Hematopoietic multipotent progenitor cell treated with erythropoietin and hydrocortisone succinate and interleukin-3 and kit ligand, for 6 days (in vitro differentiated cells): ENCODE measurements around the gene GPR4.
"Not testable (repeated sequence)": the region's sequence is repeated elsewhere in the genome, so short reads cannot be mapped to it uniquely, and the experiment has no call there.

Experiments
- DNase-seq: peaks from one replicate; pipeline ENCODE4 v3.0.0-alpha.2; 2015

Gene GPR4

GRCh38 chr19:45601524-45602374 lies at the start of gene GPR4:
GPR4 (minus strand) TSS chr19:45602212; CDS start chr19:45591866, 10,346 bp downstream.
- DNase-seq = peak; percentile 36

DNA sequence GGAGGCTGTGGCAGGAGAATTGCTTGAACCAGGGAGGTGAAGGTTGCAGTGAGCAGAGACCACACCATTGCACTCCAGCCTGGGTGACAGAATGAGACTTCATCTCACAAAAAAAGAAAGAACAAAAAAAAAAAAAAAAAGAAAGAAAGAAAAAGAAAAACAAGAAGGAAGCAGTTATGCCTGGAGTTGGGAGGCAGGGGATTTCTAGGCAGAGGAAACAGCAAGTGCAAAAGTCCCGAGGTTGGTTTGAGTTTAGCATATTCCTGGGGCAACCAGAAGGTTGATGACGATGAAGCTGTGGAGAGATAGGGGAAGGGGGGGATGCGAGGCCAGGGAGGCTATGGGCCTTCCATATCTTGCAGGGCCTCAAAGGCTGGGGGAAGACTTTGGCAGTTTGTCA lies 48.7 kb upstream of the GPR4 start:
- DNase-seq = no peak

GRCh38 chr19:45646345-45646698 lies 44.3 kb upstream of the GPR4 start:
- peak; percentile 43 for DNase-seq

DNA sequence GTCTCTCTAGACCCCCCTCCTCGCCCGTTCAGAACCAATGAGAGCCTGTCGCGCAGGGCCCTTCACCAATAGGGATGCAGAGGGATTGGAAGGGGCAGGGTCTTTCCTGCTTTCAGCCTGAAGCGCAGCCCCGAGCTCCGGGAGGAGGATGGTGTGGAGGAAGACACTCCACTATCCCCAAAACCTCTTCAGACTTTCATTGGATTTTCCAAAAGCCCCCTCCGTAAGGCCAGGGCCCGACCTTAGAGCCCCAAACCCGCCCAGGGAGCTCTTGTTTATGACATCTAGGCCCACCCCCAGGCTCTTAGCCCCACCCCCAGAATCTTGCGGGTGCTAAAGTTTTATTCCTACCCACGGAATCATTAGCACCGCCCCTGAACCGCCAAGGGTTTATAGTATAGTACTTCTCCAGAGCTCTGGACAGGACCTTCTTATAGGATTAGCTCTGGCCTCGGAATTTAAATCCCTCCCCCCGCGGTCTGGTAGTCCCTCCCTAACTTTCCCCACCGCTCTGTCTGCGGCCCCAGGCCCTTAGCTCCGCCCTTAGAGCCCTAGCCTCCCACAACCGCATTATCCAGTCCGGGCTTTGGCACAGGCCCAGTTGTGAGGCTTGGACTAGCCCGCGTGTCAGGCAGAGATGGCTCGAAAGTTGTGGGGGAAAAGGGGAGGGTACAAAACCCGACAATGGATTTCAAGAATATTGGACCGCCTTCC lies 43.8 kb upstream of the GPR4 start:
- peak; percentile 97 for DNase-seq

GRCh38 chr19:45645068-45645630 lies 43.1 kb upstream of the GPR4 start:
- no peak for DNase-seq

DNA sequence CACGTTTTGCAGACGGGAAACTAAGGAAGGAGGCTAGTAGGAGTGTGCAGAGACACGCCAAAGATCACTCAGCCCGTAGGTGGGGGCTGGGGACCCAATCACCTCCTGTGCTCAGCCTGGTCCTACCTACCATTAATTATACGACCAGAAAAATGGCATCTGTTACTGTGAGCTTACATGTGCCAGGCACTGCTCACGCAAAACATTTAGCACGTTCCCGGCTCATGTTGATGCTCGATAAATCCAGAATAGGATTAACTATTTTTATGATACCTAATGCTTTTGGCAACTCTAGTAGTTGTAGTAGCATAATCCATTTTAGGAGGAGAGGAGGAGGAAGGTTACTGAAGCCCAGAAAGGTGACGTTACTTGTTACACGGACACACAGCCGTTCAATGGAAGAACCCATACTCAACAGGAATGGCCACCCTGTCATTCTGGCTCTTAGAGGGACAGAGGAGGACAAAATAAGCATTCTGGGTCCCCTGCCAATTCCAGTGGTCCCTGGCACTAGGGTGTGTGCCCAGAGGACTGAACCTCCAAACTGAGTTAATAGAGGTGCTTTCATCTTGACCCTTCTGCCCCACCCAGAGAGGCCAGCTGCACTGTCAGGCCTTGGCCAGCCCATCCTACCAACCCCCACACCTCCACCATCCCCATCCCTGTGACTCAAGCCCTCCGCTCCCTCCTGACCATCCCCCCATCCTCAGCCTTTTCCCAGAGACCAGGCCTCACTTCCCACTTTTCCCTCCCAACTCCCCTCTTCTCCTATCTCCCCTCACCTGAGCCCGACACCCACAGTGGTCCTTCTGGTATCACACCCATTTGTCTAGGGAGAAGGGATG lies 42.1 kb upstream of the GPR4 start:
- no peak for DNase-seq

DNA sequence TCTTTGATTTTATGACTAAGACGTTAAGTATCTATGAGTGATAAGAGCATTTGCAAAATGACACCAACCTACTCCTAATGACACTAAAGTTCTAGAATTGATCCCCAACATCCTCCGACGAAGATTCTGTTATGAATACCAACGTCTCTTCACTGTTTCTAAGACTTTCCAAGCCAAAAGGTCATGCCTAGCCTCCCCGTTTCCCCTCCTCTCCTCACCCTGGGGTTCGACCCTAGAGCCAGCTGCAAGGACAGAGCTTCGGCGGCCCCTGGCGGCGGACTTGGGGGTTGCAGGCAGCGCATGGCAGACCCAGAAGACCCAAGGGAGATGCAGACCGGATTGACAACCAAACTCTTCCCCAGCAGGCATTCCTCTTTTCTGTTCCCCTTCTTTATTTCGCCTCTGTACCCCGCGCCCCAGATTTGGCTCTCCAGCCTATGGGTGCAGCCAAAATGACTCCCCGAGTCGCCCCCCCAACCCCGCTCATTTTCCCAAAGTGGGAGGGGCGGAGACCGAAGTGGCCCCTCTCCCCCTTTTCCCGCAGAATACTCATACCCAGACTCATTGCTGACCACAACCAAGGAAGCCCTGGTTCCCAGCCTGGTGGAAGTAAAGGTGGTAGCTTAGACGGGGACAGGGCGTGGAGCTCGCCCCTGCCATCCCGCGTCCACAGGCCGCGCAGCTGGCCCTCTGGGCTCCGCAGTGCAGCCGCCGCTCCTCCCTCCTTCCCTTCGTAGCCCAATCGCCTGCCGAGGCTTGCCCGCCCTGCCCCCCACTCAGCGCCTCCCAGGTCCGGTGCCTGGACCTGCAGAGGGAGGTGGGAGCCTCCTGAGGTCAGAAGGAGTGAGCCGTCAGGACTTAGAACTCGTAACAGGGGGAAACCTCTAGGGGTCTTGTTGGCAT lies 41.3 kb upstream of the GPR4 start:
- peak; percentile 90 for DNase-seq

DNA sequence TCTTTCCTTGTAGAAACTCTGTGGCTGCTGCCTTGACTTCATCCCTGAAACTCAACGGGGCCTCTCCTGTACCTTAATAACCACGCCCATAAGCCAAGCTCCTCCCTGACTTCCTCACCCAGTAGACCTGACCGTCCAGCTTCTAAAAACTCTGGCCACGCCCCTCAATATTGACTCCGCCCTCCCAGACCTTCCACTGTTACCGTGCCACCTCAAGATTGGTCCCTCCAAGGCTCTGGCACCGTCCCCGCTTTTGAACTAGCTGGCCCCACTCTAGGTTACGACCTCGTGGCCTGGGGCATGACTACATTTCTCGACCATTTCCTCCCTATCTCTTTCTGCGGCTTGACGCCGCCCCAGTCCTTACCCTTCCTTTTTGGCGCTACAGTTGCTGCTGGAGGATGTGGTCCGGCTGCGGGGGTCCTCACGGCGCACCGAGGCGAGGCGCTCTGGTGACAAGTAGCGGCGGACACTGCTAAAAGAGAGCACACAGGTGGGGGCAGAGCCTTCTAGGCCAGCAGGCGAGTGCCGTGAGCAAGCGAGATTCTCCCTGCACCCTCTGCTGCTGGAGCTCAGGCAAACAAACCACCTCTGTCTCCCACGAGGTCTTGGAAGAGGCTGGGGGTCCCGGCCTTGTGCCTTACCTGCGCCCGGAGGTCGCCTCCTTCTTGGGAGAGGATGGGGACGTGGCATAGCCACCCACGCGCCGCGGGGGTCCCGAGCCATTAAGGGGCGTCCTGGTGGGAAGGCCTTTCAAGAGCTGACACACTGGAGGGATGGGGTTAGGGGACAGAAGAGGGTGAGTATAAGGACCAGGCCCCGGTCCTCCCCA lies 39.5 kb upstream of the GPR4 start:
- DNase-seq = peak; percentile 99

GRCh38 chr19:45640849-45641273 lies 38.8 kb upstream of the GPR4 start:
- no peak for DNase-seq

DNA sequence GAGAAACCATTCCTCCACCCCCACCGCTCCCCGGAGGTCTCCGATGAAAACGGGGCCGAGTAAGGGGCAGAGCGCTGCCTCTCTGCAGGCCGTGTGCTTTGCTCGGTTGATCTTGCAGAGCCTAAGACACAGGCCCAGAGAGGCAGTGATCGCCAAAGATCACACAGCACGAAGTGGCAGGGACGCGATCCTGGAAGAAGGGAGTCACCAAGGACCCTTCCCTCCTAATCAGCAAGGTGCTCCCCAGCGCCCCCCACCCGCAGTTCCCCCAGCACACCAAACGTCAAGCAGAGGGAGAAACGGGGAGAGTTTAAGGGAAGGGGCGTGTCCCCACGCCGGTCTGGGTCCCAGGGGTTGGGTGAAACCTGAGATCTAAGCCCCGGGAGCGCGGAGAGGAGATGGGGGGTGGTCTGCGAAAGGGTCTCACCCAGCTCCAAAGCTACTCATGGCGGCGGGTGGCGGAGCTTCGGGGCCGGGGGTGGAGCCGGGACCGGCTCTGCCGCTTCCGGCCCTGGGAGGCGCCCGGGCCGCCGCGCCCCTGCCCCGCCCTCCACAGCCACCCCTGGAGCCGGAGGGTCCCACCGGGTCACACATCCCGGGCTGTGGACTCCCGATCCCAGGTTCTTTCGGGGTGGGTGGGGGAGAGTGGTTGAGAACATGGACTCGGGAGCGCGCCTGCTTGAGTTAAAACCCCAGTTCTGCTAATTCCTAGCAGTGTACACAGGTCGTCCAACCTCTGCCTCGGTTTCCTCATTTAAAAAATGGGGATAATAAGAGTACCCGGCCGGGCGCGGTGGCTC lies 37.1 kb upstream of the GPR4 start, which contains the start of gene EML2:
Gene EML2, minus strand, starts transcription at position 468 of the 800 bp plus-strand sequence. Its CDS starts 21 bp downstream, at position 447.
- peak; percentile 70 for DNase-seq

GRCh38 chr19:45637890-45638667 lies 36.1 kb upstream of the GPR4 start:
- no peak for DNase-seq

DNA sequence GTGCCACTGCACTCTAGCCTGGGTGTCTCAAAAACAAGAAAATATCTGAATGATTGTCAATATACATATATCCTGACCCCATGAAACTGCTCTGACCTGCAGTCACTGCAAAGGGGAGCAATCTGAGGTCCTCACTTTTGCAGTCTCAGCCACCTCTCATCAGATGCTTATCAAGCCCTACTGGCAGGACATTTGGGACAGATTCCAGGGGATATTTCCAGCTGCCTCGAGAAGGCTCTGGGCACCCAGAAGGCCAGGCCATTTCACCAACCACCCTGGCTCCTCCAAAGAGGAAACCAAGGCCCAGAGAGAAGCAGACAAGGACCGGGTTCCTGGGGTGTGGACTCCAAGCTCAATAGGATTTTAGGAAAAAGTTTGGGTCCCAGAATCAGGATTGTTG lies 34.9 kb upstream of the GPR4 start:
- DNase-seq = no peak

- no peak for DNase-seq
Measured at GRCh38 chr19:45636275-45636674, 34.3 kb upstream of the GPR4 start.

GRCh38 chr19:45632468-45633196 lies 30.6 kb upstream of the GPR4 start:
- DNase-seq = peak; percentile 77

DNA sequence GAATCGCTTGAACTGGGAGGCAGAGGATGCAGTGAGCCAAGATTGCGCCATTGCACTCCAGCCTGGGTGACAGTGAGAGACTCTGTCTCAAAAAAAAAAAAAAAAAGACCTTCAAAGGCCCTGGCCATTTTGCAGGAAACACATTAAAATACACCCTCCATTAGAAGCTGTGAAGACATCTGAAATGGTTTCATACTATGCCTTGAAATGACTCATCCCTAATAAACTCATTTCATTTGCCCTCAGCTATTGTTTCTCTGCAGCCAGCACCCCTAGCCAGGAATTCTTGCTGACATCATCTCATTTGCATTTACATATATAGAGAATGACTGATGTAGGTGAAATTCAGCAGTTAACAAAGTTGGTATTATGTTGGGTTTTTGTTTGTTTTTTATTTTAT lies 28.5 kb upstream of the GPR4 start:
- no peak for DNase-seq

- DNase-seq = no peak
Measured at GRCh38 chr19:45629704-45630103, 27.7 kb upstream of the GPR4 start.

DNA sequence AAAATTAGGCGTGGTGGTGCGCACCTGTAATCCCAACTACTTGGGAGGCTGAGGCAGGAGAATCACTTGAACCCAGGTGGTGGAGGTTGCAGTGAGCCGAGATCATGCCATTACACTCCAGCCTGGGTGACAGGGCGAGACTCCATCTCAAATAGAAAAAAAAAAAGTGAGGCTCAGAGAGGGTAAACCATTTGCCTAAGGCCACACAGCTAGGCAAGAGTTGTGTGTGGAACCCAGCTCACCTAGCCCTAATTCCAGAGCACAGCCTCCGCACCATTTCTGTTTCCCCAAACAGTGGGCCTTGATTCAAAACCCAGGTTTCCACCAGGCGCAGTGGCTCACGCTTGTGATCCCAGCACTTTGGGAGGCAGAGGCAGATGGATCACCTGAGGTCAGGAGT lies 26.2 kb upstream of the GPR4 start:
- not testable (repeated sequence) for DNase-seq

DNA sequence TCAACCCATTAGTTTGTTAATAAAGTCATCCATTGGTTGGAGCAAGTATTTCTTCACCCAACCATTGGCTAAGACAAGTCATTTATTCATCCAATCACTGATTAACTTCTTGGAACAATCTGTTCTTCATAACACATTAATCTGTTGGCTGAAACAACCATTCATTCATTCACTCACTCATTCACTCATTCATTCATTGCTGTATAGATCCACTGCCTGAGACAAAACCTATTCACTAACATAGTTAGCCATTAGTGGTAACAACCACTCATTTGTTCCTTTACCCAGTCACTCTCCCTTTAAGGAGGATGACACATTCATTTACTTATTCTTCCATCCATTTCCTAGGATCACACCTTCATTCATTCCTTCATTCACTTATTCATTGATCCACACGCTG lies 22.0 kb upstream of the GPR4 start:
- no peak for DNase-seq
